Measurements from ENCODE around the gene TMEM170A.
"Not testable (repeated sequence)": the region's sequence is repeated elsewhere in the genome, so short reads cannot be mapped to it uniquely, and the experiment has no call there.

Gene TMEM170A

GRCh38 chr16:75429621-75430403, 34.7 kb downstream of the TMEM170A start:
- TF ChIP-seq EZH2phosphoT487 (conservative IDR thresholded peaks at IDR 0.05; ENCODE audit: low read length) (no peak), CTCF (IDR thresholded peaks at IDR 0.05; ENCODE audit: insufficient read depth, low read length, poor library complexity, severe bottlenecking) (no peak)
- no peaks in the 10 kb centered on the region for H4K20me1 ChIP-seq (ENCODE audit: low read depth, low read length)
- no peak overlapping the region for H3K27ac ChIP-seq (ENCODE audit: low read depth, low read length)
- peaks cover 65% of the 10 kb centered on the region for H3K79me2 ChIP-seq (ENCODE audit: insufficient read depth, low read length)
- H2AFZ ChIP-seq (ENCODE audit: low read depth, low read length, severe bottlenecking): no peak overlapping the region
- H3K9ac ChIP-seq (ENCODE audit: low read length): no peak overlapping the region
- no peaks in the 10 kb centered on the region for H3K9me3 ChIP-seq (ENCODE audit: insufficient read depth, low read length)
- H3K4me2 ChIP-seq (ENCODE audit: low read depth, low read length, poor library complexity, severe bottlenecking): no peak overlapping the region
- no peak overlapping the region for H3K4me3 ChIP-seq (ENCODE audit: insufficient read depth, low read length, poor library complexity, severe bottlenecking)
- no peaks in the 10 kb centered on the region for H3K36me3 ChIP-seq (ENCODE audit: low read length)
- no peaks in the 10 kb centered on the region for H3K9me2 ChIP-seq (replicated peaks; ENCODE audit: insufficient read depth, low read length)
- H3F3A ChIP-seq (ENCODE audit: insufficient read depth): peaks cover 9% of the 10 kb centered on the region
- H3K27me3 ChIP-seq (ENCODE audit: low read length): no peaks in the 10 kb centered on the region

GRCh38 chr16:75426524-75426923, 38.0 kb downstream of the TMEM170A start:
- H3K9me3 ChIP-seq (ENCODE audit: insufficient read depth, low read length); H4K20me1 ChIP-seq (ENCODE audit: low read depth, low read length); H2AFZ ChIP-seq (ENCODE audit: low read depth, low read length, severe bottlenecking); H3K4me2 ChIP-seq (ENCODE audit: low read depth, low read length, poor library complexity, severe bottlenecking); H3K27me3 ChIP-seq (ENCODE audit: low read length); H3K9me2 ChIP-seq (replicated peaks; ENCODE audit: insufficient read depth, low read length); H3K4me3 ChIP-seq (ENCODE audit: insufficient read depth, low read length, poor library complexity, severe bottlenecking); H3K36me3 ChIP-seq (ENCODE audit: low read length); H3K27ac ChIP-seq (ENCODE audit: low read depth, low read length); H3F3A ChIP-seq (ENCODE audit: insufficient read depth); H3K9ac ChIP-seq (ENCODE audit: low read length): not testable (repeated sequence)
- peaks cover 79% of the 10 kb centered on the region for H3K79me2 ChIP-seq (ENCODE audit: insufficient read depth, low read length)

- not testable (repeated sequence) for H2AFZ ChIP-seq (ENCODE audit: low read depth, low read length, severe bottlenecking); H3K27me3 ChIP-seq (ENCODE audit: low read length); H3K9ac ChIP-seq (ENCODE audit: low read length); H3K36me3 ChIP-seq (ENCODE audit: low read length); H3K27ac ChIP-seq (ENCODE audit: low read depth, low read length); H4K20me1 ChIP-seq (ENCODE audit: low read depth, low read length); H3F3A ChIP-seq (ENCODE audit: insufficient read depth); H3K9me2 ChIP-seq (replicated peaks; ENCODE audit: insufficient read depth, low read length); H3K4me2 ChIP-seq (ENCODE audit: low read depth, low read length, poor library complexity, severe bottlenecking); H3K4me3 ChIP-seq (ENCODE audit: insufficient read depth, low read length, poor library complexity, severe bottlenecking); H3K9me3 ChIP-seq (ENCODE audit: insufficient read depth, low read length)
- peaks cover 86% of the 10 kb centered on the region for H3K79me2 ChIP-seq (ENCODE audit: insufficient read depth, low read length)
These were observed 40.3 kb downstream of the TMEM170A start for GRCh38 chr16:75424105-75424762.

DNA sequence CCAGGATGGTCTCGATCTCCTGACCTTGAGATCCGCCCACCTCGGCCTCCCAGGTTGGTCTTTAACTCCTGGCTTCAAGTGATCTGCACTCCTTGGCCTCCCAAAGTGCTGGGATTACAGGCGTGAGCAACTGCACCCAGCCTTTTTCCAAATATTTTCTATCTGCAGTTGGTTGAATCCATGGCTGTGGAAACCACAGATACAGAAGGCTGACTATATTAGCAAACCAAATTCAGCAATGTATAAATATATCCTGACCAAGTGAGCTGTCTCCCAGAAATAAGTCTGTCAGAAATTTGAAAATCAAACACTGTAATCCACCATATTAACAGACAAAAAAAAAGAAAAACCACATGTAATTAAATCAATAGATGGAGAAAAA, 40.8 kb downstream of the TMEM170A start:
- Histone ChIP-seq H3K9ac (ENCODE audit: low read length) (no peak overlapping the region), H3K79me2 (ENCODE audit: insufficient read depth, low read length) (peaks cover 87% of the 10 kb centered on the region), H4K20me1 (ENCODE audit: low read depth, low read length) (no peaks in the 10 kb centered on the region), H2AFZ (ENCODE audit: low read depth, low read length, severe bottlenecking) (no peak overlapping the region), H3K9me3 (ENCODE audit: insufficient read depth, low read length) (no peaks in the 10 kb centered on the region), H3F3A (ENCODE audit: insufficient read depth) (no peaks in the 10 kb centered on the region), H3K36me3 (ENCODE audit: low read length) (no peaks in the 10 kb centered on the region), H3K27ac (ENCODE audit: low read depth, low read length) (no peak overlapping the region), H3K4me3 (ENCODE audit: insufficient read depth, low read length, poor library complexity, severe bottlenecking) (no peak overlapping the region), H3K27me3 (ENCODE audit: low read length) (no peaks in the 10 kb centered on the region), H3K4me2 (ENCODE audit: low read depth, low read length, poor library complexity, severe bottlenecking) (no peak overlapping the region), H3K9me2 (replicated peaks; ENCODE audit: insufficient read depth, low read length) (no peaks in the 10 kb centered on the region)
- no peak for TF ChIP-seq CTCF (IDR thresholded peaks at IDR 0.05; ENCODE audit: insufficient read depth, low read length, poor library complexity, severe bottlenecking)
- no peak for TF ChIP-seq EZH2phosphoT487 (conservative IDR thresholded peaks at IDR 0.05; ENCODE audit: low read length)
